T-helper 2 cell treated with Interferon-gamma antibody and Interleukin-4, amounts not matched to agents 100 ng/mL and 5 ng/mL, for 36 hours (primary cell): ENCODE results near the gene HSPB9. TPM values are rescaled to one million over a fixed set of nuclear protein-coding genes. Genes with fewer than 3 reads are reported as not detected.

Experiments
- intact Hi-C: fragments of 100-400 bp; cut with micrococcal nuclease; formaldehyde crosslinking; loops from one replicate; pipeline ENCODE4 v1.15.1; 2023
- total RNA-seq: library from RNA; stranded (reverse); gene quantifications from 2 replicates; pipeline ENCODE4 v1.2.3, GENCODE V29; 2022

Gene HSPB9, protein sequence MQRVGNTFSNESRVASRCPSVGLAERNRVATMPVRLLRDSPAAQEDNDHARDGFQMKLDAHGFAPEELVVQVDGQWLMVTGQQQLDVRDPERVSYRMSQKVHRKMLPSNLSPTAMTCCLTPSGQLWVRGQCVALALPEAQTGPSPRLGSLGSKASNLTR
- not detected in 2 replicates for total RNA-seq

DNA sequence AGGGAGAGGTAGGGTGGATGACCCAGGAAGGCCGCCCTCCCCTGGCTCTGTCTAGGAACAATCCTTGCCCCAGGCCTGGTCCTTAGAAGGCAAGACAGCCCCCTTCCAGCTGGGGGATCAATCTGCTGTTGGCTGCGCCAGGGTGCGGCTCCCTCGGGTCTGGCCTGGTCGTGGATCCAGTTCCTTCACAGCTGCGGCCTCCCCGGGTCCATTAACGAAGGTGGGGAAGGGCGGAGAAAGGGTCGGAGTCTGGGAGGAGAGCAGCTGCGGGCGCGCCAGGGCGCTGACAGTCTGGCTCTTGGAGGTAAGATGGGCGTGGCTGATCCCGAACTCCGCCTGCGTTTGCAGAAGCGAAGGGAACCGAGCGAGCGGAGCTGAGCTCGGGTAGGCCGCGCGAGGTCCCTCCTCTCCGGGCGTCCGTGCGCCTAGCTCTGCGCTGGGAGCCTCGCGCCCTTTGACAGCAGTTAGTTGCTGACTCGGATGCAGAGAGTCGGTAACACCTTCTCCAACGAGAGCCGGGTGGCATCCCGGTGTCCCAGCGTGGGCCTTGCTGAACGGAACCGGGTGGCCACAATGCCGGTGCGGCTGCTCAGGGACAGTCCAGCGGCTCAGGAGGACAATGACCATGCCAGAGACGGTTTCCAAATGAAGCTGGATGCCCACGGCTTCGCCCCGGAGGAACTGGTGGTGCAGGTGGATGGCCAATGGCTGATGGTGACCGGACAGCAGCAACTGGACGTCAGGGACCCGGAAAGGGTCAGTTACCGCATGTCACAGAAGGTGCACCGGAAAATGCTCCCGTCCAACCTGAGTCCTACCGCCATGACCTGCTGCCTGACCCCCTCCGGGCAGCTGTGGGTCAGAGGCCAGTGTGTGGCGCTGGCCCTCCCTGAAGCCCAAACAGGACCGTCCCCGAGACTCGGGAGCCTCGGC lies at the start of gene HSPB9:
Gene HSPB9 (plus strand): TSS at position 434 of the 933 bp plus-strand sequence. CDS start 47 bp downstream, at position 481.
- intact Hi-C loops = no loop called here

DNA sequence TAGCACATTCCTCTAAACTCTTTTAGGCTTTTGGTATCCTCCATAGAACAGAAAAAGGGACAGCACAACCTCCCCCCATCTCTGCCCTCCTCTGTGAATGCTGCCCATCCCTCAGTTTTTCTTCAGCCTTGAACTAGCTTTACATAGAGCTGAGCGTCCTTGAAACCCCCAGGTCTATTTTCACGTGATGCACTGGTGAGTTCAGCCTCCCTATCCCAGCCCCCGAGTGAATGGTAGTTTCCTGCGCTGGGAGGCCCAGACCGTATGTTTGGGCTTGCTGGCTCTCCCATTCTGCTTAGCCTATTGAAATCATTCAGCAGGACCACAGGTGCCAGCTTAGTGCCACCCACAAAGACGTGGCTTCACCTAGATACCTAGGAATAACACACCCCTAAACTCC lies 46.8 kb upstream of the HSPB9 start:
- intact Hi-C loops = no loop called here

DNA sequence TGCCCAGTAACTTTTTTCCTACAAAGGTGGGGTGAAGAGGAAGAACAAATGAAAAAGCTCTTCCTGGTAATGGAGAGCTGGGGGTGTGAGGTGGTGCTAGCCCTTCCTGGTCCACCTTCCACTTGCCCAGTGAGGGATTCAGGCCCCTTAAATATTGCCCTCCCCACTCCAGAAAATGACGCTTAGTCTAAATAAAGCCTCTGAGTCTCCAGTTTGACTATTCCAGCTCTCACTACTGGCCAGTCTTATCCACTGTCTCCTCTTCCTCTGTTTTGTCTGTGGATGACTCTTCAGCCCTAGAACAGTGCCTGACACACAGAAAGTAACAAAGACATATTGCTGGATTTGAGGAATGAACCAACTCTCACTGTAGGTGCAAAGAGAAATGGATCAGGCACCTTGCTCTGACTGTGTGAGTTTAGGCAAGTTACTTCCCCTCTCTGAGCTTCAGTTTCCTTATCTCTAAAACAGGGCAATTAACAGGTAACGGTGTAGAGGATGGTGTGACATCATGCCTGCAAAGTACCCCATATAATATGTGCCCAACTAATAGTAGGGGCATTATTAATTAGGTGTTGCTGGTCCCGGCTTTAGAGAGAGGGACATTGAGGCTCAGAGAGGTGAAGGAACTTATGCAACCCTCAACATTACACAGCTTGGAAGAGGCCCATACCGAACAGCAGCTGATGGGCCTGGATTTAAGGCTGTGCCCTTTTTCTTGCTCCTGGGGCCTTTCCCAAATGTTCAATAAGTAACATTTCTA lies 45.6 kb upstream of the HSPB9 start:
- intact Hi-C loops = no loop called here

DNA sequence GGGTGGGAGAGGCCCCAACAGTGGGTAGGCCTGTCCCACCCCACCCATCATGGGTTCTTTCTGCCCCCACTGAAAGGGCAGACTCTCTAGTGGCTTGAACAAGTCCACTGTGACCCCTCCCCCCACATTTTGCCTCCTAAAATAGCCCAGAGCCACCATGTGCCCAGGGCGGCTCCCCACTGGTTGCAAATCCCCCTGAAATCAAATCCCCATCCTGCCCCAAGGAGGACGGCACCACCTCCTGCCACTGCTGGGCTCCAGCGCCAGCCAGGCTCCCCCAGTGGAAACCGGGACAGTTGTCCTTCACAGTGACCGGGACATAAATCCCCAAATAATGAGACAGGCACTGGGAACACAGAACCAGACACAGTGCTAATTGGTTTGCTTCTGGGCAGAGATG lies 44.8 kb upstream of the HSPB9 start:
- intact Hi-C loops = no loop called here

DNA sequence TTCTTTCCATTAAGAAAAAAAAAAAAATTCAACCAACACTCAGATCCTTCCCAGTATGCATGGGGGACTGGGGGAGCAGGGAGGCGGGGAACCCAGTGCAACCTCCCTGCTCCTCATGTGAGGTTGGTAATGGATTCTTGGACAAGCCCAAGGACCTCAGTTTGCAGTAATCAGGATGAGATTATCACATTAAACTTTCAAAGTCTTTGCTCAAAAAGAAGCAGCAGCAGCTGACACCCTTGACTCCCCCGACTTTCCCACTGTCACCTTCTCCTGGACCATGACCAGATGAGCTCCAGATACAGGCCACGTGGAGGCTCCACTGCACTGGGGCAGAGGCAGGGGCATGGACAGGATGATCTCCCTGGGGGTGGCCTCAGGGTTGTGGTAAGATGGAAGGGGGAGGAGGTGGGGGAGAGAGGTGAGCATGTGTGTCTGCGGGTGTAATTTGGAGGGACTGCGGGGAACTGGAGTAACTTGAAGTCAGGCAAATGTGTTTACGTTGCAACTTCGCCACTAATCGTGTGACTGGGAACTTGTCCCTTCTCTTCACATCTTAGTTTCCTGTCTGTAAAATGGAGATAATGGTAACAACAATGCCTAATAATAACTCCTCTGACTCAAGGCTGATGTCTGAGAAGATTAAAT lies 44.1 kb upstream of the HSPB9 start:
- intact Hi-C loops = no loop called here

DNA sequence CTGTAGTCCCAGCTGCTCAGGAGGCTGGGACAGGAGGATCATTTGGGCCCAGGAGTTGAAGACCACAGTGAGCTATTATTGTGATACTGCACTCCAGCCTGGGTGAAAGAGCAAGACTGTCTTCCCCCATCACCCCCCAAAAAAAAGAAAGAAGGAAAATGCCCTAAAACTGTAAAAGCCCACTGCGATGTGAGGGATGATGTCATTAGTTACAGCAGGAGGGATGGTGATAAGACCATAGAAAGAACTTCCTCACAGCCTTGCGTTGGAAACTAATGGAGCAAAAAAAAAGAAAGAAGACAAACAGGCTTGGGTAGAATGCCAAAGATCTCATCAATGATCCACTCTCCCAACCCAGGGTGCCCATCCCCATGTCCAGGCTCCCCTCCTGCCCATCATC lies 43.1 kb upstream of the HSPB9 start:
- intact Hi-C loops = no loop called here

DNA sequence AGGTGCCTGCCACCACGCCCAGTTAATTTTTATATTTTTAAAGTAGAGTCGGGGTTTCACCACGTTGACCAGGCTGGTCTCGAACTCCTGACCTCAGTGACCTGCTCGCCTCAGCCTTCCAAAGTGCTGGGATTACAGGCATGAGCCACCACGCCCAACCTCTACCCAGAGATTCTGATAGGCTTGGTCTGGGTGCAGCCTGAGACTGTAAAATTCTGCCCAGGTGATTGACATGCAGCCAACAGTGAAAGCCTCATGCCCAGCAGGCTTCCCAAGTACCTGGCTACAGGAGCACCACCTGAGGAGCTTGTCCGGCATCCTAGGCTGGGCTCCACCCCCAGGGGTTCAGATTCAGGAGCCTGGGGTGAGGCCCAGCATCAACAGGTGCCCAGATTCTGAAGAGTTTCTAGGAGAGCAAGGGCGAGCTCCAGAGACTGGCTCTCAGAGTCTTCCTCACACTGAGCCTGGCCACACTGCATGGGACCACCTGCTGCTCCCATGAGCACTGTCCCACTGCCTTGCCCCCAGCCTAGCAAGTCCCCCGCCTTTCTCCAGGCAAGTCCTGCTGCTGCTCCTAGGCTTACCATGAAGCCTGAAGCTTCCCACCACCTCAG lies 41.0 kb upstream of the HSPB9 start:
- intact Hi-C loops = no loop called here

DNA sequence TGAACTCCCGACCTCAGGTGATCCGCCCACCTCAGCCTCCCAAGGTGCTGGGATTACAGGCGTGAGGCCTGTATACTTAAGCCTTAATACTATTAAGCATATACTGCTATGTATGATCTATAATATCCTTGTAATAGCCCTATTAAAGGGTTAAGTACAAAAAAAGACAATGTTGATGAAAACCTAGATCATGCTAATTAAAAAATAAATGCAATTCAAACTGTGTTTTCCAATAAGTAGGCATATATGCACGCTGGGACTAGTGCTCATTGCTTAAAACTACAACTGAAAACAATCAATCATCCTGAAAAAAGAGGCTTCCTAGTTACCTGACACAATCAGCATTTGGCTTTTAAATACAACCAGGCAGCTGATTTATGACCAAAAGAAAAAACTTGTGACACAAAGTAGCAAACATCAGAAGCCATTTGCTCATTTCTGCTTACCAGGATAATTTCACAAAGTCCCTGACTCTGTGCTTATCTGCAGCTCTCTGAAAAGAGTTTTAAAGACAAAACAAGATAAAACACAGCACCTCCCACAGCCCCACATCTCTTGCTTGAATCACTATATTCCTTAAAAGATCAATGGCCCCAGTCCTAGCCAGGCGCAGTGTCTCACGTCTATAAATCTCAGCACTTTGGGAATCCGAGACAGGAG lies 35.4 kb upstream of the HSPB9 start:
- intact Hi-C loops = no loop called here

DNA sequence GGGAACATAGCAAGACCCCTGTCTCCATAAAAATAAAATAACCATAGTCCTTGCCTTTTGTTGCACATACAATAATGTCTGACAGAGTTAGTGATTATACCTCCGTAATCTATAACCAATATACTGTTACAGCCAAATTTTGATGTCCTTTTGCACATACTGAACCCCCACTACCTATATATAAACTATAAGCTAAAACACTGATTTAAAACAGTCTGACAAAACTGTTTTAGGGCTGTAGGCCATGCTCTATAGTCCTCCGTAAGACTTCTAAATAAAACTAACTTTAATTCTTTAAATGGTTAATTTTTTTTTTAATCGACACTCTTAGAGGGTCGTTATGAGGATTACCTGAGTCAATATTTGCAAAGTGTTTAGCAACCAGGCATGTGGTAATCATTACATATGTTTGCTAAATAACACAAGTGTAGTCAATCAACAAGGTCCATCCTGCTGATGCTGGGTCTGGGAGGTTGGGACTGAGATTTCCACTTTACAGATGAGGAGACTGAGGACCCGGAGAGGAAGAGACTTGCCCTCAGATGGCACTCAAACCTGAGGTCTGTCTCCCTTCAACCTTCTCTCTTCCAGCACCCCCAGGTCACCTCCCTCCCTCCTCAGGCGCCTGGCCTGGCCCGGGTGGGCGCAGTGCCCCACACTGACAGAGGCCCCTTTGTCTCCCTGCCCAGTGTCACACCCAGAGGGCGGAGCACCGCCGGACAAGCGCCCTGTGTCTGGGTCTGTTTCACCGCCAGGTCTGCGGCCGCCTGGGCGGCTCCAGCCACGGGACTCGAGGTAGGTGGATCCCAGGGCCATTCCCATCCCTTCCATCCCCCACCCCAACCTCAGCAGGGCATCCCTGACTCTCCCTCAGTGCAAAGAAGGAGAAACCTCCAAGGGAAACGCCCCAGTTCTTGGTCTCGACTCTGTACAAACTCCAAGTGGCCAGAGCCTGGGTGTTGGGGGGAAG lies 34.6 kb upstream of the HSPB9 start:
- intact Hi-C loops = no loop called here

DNA sequence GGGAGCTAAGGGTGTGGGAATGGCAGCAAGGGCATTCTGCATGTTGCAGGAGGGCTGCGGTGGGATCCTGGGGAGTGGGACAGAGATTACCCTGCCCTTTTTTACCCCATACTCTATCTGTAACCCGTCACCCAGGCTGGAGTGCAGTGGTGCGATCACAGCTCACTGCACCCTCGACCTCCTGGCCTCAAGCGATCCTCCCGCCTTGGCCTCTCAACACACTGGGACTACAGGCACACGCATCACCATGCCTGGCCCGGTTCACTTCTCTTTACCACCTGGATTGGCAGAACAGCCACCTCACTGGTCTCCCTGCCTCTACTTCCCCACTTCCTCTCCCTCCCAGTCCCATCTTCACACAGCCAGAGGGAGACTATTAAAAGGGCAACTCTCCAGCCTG lies 33.9 kb upstream of the HSPB9 start:
- intact Hi-C loops = no loop called here

DNA sequence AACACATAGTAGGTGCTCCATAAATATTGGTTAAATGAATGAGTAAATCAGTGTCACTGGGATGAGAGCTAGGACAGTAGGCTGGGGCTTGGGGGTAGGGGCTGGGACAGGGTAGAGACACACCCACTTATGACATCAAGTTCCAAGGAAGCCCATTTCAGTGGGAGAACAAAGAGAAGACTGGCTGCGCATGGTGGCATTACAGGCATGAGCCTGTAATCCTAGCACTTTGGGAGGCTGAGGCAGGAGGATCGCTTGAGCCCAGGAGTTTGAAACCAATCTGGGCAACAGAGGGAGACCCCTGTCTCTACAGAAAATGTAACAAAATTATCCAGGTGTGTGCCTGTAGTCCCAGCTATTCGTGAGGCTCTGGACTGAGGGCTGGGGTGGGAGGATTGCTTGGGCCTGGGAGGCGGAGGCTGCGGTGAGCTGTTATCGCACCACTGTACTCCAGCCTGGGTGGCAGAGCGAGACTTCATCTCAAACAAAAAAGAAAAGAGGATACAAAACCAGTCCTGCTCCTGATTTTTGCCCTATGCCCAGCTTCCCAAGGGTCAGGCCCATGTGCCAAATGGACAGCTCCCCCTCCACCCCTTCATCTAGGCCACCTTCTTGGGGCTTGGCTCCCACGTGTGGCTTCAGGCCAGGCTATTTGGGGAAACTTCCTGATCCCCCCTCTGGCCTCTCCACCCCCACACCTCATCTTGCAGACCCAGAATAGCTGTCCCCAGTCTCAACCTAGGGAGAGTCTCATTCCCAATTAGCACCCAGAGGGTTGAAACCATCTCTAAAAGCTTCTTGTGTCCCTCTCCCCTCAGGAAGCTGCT lies 31.4 kb upstream of the HSPB9 start:
- intact Hi-C loops = no loop called here

DNA sequence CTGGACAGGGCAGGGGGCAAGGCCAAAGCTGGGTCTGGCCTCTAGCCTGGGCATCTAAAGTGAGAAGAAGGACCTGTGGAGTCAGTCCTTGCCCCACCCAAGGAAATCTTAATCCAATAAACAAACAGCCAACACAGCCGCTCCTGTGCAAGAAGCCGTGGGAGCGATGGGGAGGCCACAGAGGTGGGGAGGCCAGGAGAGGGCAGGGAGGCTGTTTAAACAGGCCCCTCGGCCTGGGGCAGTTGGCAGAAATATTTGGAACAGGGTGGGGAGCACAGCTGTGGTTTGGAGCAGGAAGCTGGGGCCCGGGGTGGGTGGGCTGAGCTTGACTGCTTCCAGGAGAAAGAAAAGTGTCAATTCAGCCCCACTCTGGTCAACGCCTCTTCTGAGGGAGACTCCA lies 29.7 kb upstream of the HSPB9 start:
- intact Hi-C loops = no loop called here

DNA sequence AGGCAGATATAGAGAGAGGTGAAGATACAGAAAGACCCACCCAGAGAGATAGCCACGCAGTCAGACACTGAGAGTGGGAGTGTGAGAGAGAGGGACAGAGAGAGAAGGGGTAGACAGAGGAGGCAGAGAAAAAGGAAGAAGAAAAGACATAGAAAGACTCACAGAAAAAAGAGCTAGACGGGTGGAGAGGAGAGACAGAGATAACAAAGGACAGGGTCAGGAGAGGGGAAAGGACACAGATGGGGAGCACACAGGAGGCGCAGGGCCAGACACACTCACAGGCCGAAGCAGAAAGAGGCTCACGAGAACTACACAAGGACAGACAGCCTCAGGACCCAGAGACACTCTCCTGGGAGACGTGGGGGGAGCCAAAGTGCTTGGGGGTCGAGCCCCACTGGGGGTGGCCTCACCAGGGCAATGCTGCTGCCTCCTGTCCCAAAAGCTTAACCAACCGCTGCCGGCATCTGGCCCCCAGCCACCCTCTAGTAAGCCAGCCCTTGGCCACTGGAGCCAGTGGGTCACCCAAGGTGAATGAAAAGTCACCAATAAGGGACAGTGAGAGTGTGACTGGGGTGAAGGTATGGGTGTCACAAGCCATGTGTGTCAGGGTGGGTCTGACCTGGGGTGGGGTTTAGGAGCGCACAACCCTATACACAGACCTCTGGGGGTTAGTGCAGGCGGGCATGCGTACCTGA lies 28.1 kb upstream of the HSPB9 start:
- intact Hi-C loops = no loop called here

DNA sequence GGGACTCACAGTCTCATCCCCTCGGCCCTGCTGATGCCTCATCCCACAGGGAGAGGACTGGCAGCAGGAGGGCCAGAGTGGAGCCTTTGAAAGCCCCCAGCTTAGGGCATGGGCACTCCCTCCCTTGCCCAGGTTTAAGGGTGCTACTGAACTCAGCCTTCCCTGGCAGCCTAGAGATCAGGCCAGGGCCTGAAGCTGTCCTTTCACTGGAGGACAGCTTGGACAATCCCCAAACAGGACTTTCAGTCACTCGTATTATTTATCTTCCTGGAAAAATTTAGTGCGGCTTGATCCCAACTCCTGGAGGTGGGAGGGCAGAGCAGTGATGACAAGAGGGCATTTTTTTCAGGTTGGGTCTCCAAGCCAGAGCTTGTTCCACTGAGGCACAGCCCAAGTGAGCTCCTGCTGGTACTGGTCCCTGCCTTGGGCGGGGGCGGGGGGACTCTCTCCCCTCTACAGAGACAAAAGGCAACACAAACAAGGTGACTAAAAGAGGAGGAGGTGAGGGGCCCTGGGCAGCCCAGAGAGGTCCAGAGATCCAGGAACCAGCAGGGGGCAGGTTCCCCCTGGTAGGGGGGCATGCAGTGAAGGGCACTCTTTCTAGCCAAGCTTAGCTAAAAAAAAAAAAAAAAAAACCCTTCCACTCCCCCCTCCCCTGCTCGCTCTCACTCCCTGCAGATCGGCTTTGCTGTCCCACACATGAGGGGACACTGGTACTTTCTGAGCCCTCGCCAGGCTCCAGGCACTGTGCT lies 26.1 kb upstream of the HSPB9 start:
- intact Hi-C loops = no loop called here

DNA sequence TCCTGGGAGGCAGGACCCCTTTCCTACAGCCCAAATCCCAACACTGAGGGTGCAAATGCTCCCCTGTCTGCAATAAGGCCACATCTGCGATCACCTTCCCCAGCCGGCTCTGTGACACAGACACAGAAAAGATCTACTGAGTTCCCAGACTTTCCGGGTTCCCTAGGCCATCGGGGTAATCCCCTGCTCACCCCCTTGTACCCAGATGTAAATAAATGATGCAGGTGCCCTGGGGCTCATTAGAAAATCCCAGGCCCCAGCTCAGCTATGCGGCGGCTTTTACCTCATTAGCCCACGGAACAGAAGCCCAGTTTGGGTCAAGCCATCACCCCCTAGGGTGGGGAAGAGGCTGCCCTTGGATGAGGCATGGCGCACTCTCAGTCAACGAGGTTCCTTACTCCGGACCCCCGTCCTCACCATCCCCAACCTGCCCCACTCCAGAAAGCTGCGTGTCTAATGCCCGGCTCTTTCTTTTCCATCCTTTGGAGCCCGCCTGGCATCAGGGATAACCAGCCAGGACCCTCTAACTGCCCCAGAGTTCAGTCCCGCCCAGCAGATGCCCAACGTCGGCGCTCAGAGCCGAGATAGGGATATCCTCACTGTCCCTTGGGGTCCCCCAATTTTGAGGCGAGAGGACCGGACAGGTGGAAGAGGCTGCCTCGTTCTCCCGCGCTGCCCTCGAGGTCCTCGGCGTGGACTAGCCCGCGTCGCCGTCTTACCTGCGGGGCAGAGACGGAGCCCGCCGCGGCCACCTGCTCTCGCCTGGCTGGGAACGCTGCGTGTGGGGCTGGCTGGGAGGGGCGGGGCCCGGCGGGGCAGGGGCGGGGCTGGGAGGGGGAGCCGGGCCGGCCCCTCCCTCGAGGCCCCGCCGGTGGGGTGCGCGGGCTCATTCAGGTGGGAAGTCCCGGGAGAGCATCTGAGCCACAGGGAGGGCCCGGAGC lies 24.6 kb upstream of the HSPB9 start, which contains the start of gene ZNF385C:
Gene ZNF385C (minus strand): TSS at position 783 of the 941 bp plus-strand sequence. CDS start 35,417 bp downstream, outside the sequence.
- intact Hi-C loops = no loop called here
